WTC11 (cell line): Measurements from ENCODE around the gene P4HB. TPM values are rescaled to one million over a fixed set of nuclear protein-coding genes. Genes with fewer than 3 reads are reported as not detected.

ENCODE experiments used
- ATAC-seq: fragments of 200-7000 bp; cut with Tn5 transposase; 2 replicates; pipeline ENCODE4 v1.10.0; 2021; ENCODE audit warnings: mild to moderate bottlenecking, moderate library complexity
- CTCF ChIA-PET: fragments of 300-600 bp; sonication (Branson Sonifier 250); formaldehyde crosslinking; loops from one replicate; lab custom pipeline; 2021; ENCODE audit warnings: antibody characterized with exemption; lab: Charles Lee
- POLR2A ChIA-PET: fragments of 350-600 bp; sonication (Branson Sonifier 250); formaldehyde crosslinking; loops from one replicate; lab custom pipeline; 2021; ENCODE audit warnings: antibody characterized with exemption; lab: Charles Lee
- DNase-seq: peaks from one replicate; pipeline ENCODE4 v3.0.0; 2021; ENCODE audit warnings: low spot score
- H3K27ac Mint-ChIP-seq: 2 replicates; pipeline ENCODE4 v1.8.0; 2021; ENCODE audit warnings: mixed read lengths
- H3K27me3 Mint-ChIP-seq: 2 replicates; pipeline ENCODE4 v1.8.0; 2021; ENCODE audit warnings: low read depth, mild to moderate bottlenecking, moderate library complexity, mixed read lengths
- H3K36me3 Mint-ChIP-seq: 2 replicates; pipeline ENCODE4 v1.8.0; 2021; ENCODE audit warnings: mixed read lengths
- H3K4me1 Mint-ChIP-seq: 2 replicates; pipeline ENCODE4 v1.8.0; 2022; ENCODE audit warnings: mixed read lengths
- H3K4me3 Mint-ChIP-seq: 2 replicates; pipeline ENCODE4 v1.8.0; 2021; ENCODE audit warnings: mild to moderate bottlenecking, moderate library complexity, mixed read lengths
- H3K9me3 Mint-ChIP-seq: 2 replicates; pipeline ENCODE4 v1.8.0; 2021; ENCODE audit warnings: mixed read lengths
- CREB1 ChIP-seq: sonication (generic); formaldehyde crosslinking; IDR thresholded peaks from 2 replicates; pipeline ENCODE4 v1.8.0; 2023; ENCODE audit warnings: mild to moderate bottlenecking, missing genetic modification reagents
- GRHL2 ChIP-seq: fragments of 250-450 bp; sonication (Bioruptor Pico); IDR thresholded peaks from 2 replicates; pipeline ENCODE4 v1.8.0; 2022; ENCODE audit warnings: mild to moderate bottlenecking, moderate library complexity; ENCODE audit not compliant: insufficient replicate concordance, severe bottlenecking
- HMGA2 ChIP-seq: fragments of 250-450 bp; sonication (Bioruptor Pico); IDR thresholded peaks from 2 replicates; pipeline ENCODE4 v1.4.0; 2021; ENCODE audit warnings: mild to moderate bottlenecking, moderate library complexity
- MYBL2 ChIP-seq: sonication (generic); formaldehyde crosslinking; IDR thresholded peaks from 2 replicates; pipeline ENCODE4 v1.8.1; 2023; ENCODE audit warnings: mild to moderate bottlenecking, moderate library complexity, missing genetic modification reagents
- NR2C2 ChIP-seq: sonication (generic); formaldehyde crosslinking; IDR thresholded peaks from 2 replicates; pipeline ENCODE4 v1.8.0; 2022; ENCODE audit warnings: mild to moderate bottlenecking, missing genetic modification reagents
- OVOL2 ChIP-seq: fragments of 250-450 bp; sonication (Bioruptor Pico); IDR thresholded peaks from 2 replicates; pipeline ENCODE4 v1.9.0; 2021; ENCODE audit warnings: mild to moderate bottlenecking, borderline replicate concordance
- SMAD4 ChIP-seq: sonication (generic); formaldehyde crosslinking; IDR thresholded peaks from 2 replicates; pipeline ENCODE4 v1.8.0; 2022; ENCODE audit warnings: mild to moderate bottlenecking, missing genetic modification reagents
- SP1 ChIP-seq: sonication (generic); formaldehyde crosslinking; conservative IDR thresholded peaks from 2 replicates; pipeline ENCODE4 v1.8.1; 2022; ENCODE audit warnings: missing genetic modification reagents
- TEAD1 ChIP-seq: sonication (generic); formaldehyde crosslinking; IDR thresholded peaks from 2 replicates; pipeline ENCODE4 v1.8.0; 2022; ENCODE audit warnings: mild to moderate bottlenecking, missing genetic modification reagents
- ZNF232 ChIP-seq: sonication (generic); formaldehyde crosslinking; IDR thresholded peaks from 2 replicates; pipeline ENCODE4 v1.8.0; 2022; ENCODE audit warnings: mild to moderate bottlenecking, missing genetic modification reagents
- total RNA-seq: library from RNA; stranded (reverse); gene quantifications from 3 replicates; pipeline ENCODE4 v1.2.3, GENCODE V29; 2021
- TF ChIP-seq, protein P1 (sequence below): fragments of 250-450 bp; sonication (Bioruptor Pico); conservative IDR thresholded peaks from 2 replicates; pipeline ENCODE4 v1.9.0; 2021; ENCODE audit warnings: mild to moderate bottlenecking
- TF ChIP-seq, protein P2 (sequence below): sonication (generic); formaldehyde crosslinking; IDR thresholded peaks from 2 replicates; pipeline ENCODE4 v1.8.0; 2022; ENCODE audit warnings: mild to moderate bottlenecking, missing genetic modification reagents
- TF ChIP-seq, protein P3 (sequence below): fragments of 250-450 bp; sonication (Bioruptor Pico); IDR thresholded peaks from 2 replicates; pipeline ENCODE4 v1.9.0; 2021; ENCODE audit warnings: mild to moderate bottlenecking
- TF ChIP-seq, protein P4 (sequence below): sonication (generic); formaldehyde crosslinking; IDR thresholded peaks from 2 replicates; pipeline ENCODE4 v1.8.1; 2023; ENCODE audit warnings: mild to moderate bottlenecking, moderate library complexity, missing genetic modification reagents
- TF ChIP-seq, protein P5 (sequence below): sonication (generic); formaldehyde crosslinking; IDR thresholded peaks from 2 replicates; pipeline ENCODE4 v1.8.0; 2022; ENCODE audit warnings: missing genetic modification reagents
- TF ChIP-seq, protein P6 (sequence below): sonication (generic); formaldehyde crosslinking; conservative IDR thresholded peaks from 2 replicates; pipeline ENCODE4 v1.8.1; 2022; ENCODE audit warnings: mild to moderate bottlenecking, missing genetic modification reagents
- TF ChIP-seq, protein P7 (sequence below): sonication (generic); formaldehyde crosslinking; IDR thresholded peaks from 2 replicates; pipeline ENCODE4 v1.8.1; 2023; ENCODE audit warnings: mild to moderate bottlenecking, missing genetic modification reagents, moderate library complexity

Gene P4HB
- total RNA-seq, 1 experiment from 2014 or later: 380 TPM

DNA sequence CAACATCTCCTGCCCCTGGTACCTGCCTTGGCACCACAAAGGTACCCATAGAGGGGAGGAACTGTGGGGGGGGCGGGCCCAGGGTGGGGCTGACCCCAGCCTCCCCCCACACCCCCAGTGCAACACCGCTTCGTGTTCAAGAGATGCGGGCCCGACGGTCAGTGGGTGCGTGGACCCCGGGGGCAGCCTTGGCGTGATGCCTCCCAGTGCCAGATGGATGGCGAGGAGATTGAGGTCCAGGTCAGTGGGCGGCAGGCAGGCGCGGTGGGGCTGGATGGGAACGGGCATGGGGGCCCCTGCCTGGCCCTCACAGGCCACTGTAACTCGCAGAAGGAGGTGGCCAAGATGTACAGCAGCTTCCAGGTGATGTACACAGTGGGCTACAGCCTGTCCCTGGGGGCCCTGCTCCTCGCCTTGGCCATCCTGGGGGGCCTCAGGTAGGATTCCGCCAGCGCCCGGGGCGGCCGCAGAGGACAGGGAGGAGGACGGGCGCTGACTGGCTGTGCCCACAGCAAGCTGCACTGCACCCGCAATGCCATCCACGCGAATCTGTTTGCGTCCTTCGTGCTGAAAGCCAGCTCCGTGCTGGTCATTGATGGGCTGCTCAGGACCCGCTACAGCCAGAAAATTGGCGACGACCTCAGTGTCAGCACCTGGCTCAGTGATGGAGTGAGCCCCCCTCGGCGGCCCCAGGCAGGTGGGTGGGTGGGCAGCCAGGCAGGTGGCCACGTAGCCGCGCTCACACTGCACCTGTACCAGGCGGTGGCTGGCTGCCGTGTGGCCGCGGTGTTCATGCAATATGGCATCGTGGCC lies 49.2 kb downstream of the P4HB start:
- Mint-ChIP-seq H3K4me3 (no peak overlapping the region), H3K4me1 (no peaks in the 10 kb centered on the region), H3K9me3 (no peaks in the 10 kb centered on the region), H3K27me3 (peaks cover 11% of the 10 kb centered on the region), H3K36me3 (no peaks in the 10 kb centered on the region), H3K27ac (no peak overlapping the region)
- ChIA-PET POLR2A (no interaction called here), CTCF (interaction anchor here (0.7 to 2.0 kb wide), 2 partner anchors 44 to 58 kb away, joined by 3 to 5 read pairs; no protein-coding TSS in a partner anchor)
- DNase-seq (no peak), ATAC-seq (no peak)
- TF ChIP-seq MYBL2 (CRISPR knock-in tag) (no peak), SP1 (no peak), CREB1 (CRISPR knock-in tag) (no peak), GRHL2 (CRISPR knock-in tag) (no peak), HMGA2 (no peak), ZNF232 (CRISPR knock-in tag) (no peak), OVOL2 (CRISPR knock-in tag) (no peak), SMAD4 (CRISPR knock-in tag) (no peak), TEAD1 (CRISPR knock-in tag) (no peak), NR2C2 (no peak)
- TF ChIP-seq, protein P1, sequence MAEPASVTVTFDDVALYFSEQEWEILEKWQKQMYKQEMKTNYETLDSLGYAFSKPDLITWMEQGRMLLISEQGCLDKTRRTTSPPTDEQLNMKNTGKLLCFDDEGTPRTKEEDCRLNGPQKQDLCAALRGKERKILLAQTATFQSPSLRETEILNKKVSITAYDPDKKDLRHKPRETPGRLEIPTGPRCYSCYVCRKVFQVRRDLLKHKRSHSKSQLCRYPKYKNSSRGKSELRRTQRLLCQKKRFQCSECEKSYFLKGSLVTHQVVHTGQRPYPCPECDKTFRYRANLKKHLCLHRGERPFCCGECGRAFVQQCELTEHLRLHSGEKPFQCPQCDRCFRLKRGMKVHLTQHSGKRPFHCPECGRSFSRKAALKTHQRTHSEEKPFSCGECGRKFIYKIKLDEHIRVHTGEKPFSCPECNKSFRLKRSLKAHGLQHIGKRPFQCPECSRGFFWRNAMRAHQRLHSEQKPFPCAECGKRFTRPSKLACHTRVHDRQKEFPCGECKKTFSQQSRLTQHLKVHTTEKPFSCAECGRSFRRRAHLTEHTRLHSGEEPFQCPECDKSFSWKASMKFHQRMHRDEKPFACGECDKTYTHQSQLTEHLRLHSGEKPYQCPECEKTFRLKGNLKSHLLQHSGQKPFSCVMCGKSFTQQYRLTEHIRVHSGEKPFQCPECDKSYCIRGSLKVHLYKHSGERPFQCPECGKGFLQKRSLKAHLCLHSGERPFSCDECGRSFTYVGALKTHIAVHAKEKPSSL: no peak
- TF ChIP-seq, protein P2, sequence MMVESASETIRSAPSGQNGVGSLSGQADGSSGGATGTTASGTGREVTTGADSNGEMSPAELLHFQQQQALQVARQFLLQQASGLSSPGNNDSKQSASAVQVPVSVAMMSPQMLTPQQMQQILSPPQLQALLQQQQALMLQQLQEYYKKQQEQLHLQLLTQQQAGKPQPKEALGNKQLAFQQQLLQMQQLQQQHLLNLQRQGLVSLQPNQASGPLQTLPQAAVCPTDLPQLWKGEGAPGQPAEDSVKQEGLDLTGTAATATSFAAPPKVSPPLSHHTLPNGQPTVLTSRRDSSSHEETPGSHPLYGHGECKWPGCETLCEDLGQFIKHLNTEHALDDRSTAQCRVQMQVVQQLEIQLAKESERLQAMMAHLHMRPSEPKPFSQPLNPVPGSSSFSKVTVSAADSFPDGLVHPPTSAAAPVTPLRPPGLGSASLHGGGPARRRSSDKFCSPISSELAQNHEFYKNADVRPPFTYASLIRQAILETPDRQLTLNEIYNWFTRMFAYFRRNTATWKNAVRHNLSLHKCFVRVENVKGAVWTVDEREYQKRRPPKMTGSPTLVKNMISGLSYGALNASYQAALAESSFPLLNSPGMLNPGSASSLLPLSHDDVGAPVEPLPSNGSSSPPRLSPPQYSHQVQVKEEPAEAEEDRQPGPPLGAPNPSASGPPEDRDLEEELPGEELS (CRISPR knock-in tag): no peak
- TF ChIP-seq, protein P3, sequence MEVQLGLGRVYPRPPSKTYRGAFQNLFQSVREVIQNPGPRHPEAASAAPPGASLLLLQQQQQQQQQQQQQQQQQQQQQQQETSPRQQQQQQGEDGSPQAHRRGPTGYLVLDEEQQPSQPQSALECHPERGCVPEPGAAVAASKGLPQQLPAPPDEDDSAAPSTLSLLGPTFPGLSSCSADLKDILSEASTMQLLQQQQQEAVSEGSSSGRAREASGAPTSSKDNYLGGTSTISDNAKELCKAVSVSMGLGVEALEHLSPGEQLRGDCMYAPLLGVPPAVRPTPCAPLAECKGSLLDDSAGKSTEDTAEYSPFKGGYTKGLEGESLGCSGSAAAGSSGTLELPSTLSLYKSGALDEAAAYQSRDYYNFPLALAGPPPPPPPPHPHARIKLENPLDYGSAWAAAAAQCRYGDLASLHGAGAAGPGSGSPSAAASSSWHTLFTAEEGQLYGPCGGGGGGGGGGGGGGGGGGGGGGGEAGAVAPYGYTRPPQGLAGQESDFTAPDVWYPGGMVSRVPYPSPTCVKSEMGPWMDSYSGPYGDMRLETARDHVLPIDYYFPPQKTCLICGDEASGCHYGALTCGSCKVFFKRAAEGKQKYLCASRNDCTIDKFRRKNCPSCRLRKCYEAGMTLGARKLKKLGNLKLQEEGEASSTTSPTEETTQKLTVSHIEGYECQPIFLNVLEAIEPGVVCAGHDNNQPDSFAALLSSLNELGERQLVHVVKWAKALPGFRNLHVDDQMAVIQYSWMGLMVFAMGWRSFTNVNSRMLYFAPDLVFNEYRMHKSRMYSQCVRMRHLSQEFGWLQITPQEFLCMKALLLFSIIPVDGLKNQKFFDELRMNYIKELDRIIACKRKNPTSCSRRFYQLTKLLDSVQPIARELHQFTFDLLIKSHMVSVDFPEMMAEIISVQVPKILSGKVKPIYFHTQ (CRISPR knock-in tag): no peak
- TF ChIP-seq, protein P4, sequence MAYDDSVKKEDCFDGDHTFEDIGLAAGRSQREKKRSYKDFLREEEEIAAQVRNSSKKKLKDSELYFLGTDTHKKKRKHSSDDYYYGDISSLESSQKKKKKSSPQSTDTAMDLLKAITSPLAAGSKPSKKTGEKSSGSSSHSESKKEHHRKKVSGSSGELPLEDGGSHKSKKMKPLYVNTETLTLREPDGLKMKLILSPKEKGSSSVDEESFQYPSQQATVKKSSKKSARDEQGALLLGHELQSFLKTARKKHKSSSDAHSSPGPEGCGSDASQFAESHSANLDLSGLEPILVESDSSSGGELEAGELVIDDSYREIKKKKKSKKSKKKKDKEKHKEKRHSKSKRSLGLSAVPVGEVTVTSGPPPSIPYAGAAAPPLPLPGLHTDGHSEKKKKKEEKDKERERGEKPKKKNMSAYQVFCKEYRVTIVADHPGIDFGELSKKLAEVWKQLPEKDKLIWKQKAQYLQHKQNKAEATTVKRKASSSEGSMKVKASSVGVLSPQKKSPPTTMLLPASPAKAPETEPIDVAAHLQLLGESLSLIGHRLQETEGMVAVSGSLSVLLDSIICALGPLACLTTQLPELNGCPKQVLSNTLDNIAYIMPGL (CRISPR knock-in tag): no peak
- TF ChIP-seq, protein P5, sequence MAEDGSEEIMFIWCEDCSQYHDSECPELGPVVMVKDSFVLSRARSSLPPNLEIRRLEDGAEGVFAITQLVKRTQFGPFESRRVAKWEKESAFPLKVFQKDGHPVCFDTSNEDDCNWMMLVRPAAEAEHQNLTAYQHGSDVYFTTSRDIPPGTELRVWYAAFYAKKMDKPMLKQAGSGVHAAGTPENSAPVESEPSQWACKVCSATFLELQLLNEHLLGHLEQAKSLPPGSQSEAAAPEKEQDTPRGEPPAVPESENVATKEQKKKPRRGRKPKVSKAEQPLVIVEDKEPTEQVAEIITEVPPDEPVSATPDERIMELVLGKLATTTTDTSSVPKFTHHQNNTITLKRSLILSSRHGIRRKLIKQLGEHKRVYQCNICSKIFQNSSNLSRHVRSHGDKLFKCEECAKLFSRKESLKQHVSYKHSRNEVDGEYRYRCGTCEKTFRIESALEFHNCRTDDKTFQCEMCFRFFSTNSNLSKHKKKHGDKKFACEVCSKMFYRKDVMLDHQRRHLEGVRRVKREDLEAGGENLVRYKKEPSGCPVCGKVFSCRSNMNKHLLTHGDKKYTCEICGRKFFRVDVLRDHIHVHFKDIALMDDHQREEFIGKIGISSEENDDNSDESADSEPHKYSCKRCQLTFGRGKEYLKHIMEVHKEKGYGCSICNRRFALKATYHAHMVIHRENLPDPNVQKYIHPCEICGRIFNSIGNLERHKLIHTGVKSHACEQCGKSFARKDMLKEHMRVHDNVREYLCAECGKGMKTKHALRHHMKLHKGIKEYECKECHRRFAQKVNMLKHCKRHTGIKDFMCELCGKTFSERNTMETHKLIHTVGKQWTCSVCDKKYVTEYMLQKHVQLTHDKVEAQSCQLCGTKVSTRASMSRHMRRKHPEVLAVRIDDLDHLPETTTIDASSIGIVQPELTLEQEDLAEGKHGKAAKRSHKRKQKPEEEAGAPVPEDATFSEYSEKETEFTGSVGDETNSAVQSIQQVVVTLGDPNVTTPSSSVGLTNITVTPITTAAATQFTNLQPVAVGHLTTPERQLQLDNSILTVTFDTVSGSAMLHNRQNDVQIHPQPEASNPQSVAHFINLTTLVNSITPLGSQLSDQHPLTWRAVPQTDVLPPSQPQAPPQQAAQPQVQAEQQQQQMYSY (CRISPR knock-in tag): no peak
- TF ChIP-seq, protein P6, sequence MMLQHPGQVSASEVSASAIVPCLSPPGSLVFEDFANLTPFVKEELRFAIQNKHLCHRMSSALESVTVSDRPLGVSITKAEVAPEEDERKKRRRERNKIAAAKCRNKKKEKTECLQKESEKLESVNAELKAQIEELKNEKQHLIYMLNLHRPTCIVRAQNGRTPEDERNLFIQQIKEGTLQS (CRISPR knock-in tag): no peak
- TF ChIP-seq, protein P7, sequence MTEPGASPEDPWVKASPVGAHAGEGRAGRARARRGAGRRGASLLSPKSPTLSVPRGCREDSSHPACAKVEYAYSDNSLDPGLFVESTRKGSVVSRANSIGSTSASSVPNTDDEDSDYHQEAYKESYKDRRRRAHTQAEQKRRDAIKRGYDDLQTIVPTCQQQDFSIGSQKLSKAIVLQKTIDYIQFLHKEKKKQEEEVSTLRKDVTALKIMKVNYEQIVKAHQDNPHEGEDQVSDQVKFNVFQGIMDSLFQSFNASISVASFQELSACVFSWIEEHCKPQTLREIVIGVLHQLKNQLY (CRISPR knock-in tag): no peak
